ENCODE results near the gene MEGF11.
"Not testable (repeated sequence)": the region's sequence is repeated elsewhere in the genome, so short reads cannot be mapped to it uniquely, and the experiment has no call there.

Gene MEGF11

GRCh38 chr15:65990298-65990981 is 263.1 kb downstream of the MEGF11 start:
- DNase-seq = no peak

- no peak for DNase-seq
Measured at GRCh38 chr15:65987100-65987499, 266.4 kb downstream of the MEGF11 start.

- DNase-seq = no peak
Measured at GRCh38 chr15:65986416-65986815, 267.1 kb downstream of the MEGF11 start.

GRCh38 chr15:65985387-65985786 is 268.2 kb downstream of the MEGF11 start:
- DNase-seq = no peak

GRCh38 chr15:65982627-65983322 is 270.8 kb downstream of the MEGF11 start:
- DNase-seq = no peak

- peak; percentile 57 to 70 for DNase-seq
Measured at GRCh38 chr15:65981837-65982626, 271.5 kb downstream of the MEGF11 start.

- peak in 1 of 2 donors; percentile 5 for DNase-seq
Measured at GRCh38 chr15:65980824-65981456, 272.6 kb downstream of the MEGF11 start.

GRCh38 chr15:65979837-65980236 is 273.7 kb downstream of the MEGF11 start:
- DNase-seq = no peak

- no peak for DNase-seq
Measured at GRCh38 chr15:65979316-65979715, 274.2 kb downstream of the MEGF11 start.

- no peak for DNase-seq
Measured at GRCh38 chr15:65978110-65978509, 275.4 kb downstream of the MEGF11 start.

GRCh38 chr15:65976196-65976595 is 277.4 kb downstream of the MEGF11 start:
- DNase-seq = not testable (repeated sequence)

- DNase-seq = no peak
Measured at GRCh38 chr15:65971741-65971995, 281.9 kb downstream of the MEGF11 start.

GRCh38 chr15:65970937-65971740 is 282.4 kb downstream of the MEGF11 start:
- DNase-seq = no peak

- DNase-seq = no peak
Measured at GRCh38 chr15:65969865-65970816, 283.4 kb downstream of the MEGF11 start.

- DNase-seq = no peak
Measured at GRCh38 chr15:65968511-65968910, 285.0 kb downstream of the MEGF11 start.

- no peak for DNase-seq
Measured at GRCh38 chr15:65964792-65965433, 288.6 kb downstream of the MEGF11 start.

GRCh38 chr15:65963911-65964482 is 289.6 kb downstream of the MEGF11 start:
- DNase-seq = no peak

GRCh38 chr15:65963358-65963757 is 290.2 kb downstream of the MEGF11 start:
- DNase-seq = no peak

GRCh38 chr15:65962187-65962586 is 291.4 kb downstream of the MEGF11 start:
- DNase-seq = no peak

- no peak for DNase-seq
Measured at GRCh38 chr15:65960586-65960985, 293.0 kb downstream of the MEGF11 start.

GRCh38 chr15:65958835-65959234 is 294.7 kb downstream of the MEGF11 start:
- DNase-seq = no peak

Data from CD4-positive, alpha-beta T cell treated with Interleukin-4 for 1 hour (primary cell).